Measurements from ENCODE around the gene ARRDC2.
"Not testable (repeated sequence)": the region's sequence is repeated elsewhere in the genome, so short reads cannot be mapped to it uniquely, and the experiment has no call there.

ARRDC2 gene

DNA sequence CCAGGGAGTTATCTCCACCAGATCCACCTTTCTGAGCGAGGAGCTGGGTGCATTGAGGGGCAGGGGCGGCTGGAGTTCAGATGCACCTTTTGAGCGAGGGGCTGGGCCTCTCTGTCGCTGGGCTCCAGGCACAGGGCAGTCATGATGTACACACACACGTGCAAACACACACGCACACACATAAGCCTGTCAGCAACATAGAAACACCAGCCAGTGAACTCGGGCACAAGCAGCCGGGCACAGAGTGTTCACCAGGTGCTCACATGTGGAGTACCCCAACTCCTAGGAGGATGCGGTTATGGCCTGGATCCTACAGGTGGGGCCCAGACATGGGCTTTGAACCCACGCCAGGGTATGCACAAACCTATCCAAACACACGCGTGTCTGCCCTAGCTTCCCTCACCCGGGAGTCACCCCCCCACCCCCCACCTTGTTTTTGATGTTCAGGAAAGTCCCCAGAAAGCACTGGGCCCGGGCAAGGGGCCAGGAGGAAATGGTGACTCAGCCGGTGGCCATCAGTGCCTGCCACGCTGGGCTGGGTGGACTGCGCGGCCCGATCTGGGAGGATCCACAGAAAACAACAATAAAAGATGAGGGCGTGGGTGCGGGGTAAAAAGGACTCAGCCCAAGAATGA, 13.3 kb downstream of the ARRDC2 start:
- H3K4me3 ChIP-seq (ENCODE audit: low read depth, low read length): peak overlapping the region; percentile 41
- TF ChIP-seq, protein P1, sequence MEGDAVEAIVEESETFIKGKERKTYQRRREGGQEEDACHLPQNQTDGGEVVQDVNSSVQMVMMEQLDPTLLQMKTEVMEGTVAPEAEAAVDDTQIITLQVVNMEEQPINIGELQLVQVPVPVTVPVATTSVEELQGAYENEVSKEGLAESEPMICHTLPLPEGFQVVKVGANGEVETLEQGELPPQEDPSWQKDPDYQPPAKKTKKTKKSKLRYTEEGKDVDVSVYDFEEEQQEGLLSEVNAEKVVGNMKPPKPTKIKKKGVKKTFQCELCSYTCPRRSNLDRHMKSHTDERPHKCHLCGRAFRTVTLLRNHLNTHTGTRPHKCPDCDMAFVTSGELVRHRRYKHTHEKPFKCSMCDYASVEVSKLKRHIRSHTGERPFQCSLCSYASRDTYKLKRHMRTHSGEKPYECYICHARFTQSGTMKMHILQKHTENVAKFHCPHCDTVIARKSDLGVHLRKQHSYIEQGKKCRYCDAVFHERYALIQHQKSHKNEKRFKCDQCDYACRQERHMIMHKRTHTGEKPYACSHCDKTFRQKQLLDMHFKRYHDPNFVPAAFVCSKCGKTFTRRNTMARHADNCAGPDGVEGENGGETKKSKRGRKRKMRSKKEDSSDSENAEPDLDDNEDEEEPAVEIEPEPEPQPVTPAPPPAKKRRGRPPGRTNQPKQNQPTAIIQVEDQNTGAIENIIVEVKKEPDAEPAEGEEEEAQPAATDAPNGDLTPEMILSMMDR (IDR thresholded peaks at IDR 0.05; ENCODE audit: borderline replicate concordance, insufficient read depth, low read depth, low read length): no peak

DNA sequence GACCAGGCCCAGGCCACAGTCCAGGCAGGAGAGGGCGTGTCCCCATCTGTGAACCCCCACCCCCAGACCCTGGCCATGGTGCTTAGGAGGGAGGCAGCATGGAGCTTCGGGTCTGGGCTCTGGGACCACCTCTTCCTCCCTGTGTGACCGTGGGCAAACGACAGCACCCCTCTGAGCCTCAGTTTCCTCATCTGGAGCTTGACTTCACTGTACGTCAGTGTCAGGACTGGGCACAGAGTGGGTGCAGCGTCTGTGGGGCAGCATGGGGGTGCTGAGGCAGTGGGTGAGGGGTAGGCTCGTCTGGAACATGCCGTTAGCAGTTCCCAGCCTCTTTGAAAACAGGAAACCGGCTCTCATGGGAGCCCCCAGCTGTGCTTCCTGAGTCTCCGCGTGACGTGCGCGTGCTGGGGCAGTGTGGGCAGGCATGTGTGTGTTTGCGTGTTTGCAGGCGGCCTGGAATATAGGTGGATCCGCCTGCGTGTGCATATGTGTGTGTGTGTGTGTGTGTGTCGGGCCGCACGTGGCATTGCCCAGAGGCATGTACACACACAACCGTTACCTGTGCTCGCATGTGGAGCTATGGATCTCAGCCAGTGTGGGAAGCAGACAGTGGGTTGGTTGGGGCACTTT, 15.8 kb downstream of the ARRDC2 start:
- peak overlapping the region; percentile 51 for H3K4me3 ChIP-seq (ENCODE audit: low read depth, low read length)
- TF ChIP-seq, protein P1 (IDR thresholded peaks at IDR 0.05; ENCODE audit: borderline replicate concordance, insufficient read depth, low read depth, low read length): 0 out of 2 replicates have a peak, but pooled peaks have one; percentile 0

DNA sequence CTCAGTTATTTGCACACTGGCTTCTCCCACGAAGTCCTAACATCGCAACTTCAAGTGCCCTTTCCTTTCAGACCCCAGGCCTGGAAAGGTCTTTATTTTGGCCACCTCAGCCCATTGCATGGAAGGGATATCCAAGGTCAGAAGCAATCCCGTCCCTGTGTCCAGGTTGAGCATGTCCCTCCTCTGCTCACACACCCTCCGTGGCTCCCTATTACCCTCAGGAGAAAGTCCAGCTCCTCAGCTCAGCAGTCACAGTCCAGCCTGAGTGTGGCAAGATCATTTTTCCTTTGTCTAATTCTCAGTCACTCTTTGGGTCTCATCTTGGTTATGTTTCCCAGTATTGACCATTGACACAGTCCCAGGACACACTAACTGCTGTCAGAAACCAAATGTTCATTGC, 19.2 kb downstream of the ARRDC2 start:
- TF ChIP-seq, protein P1 (IDR thresholded peaks at IDR 0.05; ENCODE audit: borderline replicate concordance, insufficient read depth, low read depth, low read length): no peak
- H3K4me3 ChIP-seq (ENCODE audit: low read depth, low read length): no peak overlapping the region

DNA sequence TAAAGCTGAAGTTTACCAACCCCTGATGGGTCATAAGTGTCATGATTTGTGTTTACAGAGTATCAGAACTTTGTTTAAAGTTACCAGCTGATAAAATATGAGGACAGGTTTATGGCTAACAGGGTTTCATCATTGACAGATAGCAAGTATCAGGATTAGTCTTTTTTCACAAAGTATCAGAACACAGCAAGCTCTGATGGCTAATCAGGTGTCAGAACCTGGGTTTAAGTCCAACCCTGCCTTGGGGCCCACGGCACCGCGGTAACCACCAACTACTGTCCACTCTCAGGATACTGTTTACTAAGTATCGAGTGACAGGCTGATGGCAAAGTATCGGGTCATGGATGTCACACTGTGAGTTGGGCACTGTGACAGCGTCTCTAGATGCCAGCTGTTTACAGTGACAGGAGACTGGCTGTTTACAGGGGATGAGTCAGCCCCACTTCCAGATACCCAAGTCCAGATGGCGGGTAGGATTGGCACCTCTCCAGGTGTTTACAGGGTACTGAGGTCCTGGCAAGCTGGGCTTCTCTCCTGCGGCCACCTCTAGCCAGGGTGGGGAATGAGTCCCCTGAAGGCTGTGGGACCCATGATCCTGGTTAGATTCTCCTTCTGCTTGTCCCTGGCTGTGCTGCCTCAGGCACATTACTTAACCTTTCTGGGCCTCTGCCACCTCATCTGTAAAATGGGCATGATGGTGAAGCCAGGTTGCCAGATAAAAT, 21.8 kb downstream of the ARRDC2 start:
- TF ChIP-seq, protein P1 (IDR thresholded peaks at IDR 0.05; ENCODE audit: borderline replicate concordance, insufficient read depth, low read depth, low read length): no peak
- H3K4me3 ChIP-seq (ENCODE audit: low read depth, low read length): no peak overlapping the region

DNA sequence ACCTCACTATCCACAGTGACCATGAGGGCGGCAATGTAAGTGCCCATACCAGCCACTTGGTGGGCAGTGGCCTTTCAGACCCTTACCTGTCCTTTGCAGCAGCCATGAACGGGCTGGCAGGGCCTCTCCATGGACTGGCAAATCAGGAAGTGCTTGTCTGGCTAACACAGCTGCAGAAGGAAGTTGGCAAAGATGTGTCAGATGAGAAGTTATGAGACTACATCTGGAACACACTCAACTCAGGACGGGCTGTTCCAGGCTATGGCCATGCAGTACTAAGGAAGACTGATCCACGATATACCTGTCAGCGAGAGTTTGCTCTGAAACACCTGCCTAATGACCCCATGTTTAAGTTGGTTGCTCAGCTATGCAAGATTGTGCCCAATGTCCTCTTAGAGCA, 23.4 kb downstream of the ARRDC2 start:
- H3K4me3 ChIP-seq (ENCODE audit: low read depth, low read length): not testable (repeated sequence)

DNA sequence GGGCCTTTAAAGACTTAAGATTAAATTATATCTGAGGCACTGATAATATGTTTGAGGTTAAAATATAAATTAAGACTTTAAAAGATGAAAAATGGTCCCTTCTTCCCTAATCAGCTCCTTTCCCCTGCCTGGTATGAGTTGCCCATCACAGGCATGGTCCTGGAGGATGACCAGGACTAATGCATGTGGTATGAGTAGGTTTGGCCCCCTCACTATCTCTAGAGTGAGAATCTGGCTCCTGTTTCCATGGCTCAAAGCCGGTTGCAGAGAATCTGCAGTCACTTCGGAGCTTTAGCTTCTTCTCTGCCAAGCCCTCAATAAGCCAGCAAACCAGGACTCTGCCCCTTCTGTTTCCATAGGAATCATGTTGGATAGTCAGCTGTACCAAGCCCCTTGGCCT, 24.1 kb downstream of the ARRDC2 start:
- H3K4me3 ChIP-seq (ENCODE audit: low read depth, low read length): not testable (repeated sequence)

DNA sequence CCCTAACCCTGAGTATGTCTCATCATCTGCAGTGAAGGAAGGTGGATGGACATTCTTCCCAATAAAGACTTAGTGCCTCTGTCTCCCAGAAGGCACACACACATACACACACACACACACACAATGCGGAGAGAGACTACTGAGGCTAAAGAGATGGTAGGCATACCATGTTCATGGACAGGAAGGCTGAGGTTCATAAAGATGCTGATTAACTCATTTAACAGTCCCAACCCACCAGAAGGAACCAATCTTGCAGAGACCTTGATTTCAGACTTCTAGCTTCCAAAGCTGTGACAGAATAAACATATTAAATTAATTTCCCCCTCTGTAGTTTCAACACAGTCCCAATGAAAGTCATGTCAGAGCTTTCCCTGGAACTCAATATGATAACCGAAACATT, 33.1 kb downstream of the ARRDC2 start:
- TF ChIP-seq, protein P1 (IDR thresholded peaks at IDR 0.05; ENCODE audit: borderline replicate concordance, insufficient read depth, low read depth, low read length): no peak
- no peak overlapping the region for H3K4me3 ChIP-seq (ENCODE audit: low read depth, low read length)

DNA sequence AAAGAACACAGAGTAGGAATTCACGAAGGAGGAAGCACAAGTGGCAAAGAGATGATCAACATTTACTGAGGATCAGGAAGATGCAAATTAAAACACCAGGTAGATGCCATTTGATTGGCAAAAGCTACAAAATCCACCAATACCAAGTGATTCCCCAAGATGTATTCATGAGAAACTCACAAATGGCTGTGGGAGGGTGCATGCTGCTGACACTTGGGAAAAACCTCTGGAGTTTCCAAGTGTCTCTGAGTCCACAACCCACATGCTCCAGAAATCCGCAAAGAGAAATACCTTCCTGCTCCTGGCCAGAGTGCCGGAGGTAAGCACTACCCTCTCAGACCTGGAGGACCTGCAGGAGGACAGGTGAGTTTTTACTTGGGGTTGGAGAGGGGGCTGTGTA, 35.7 kb downstream of the ARRDC2 start:
- no peak overlapping the region for H3K4me3 ChIP-seq (ENCODE audit: low read depth, low read length)
- TF ChIP-seq, protein P1 (IDR thresholded peaks at IDR 0.05; ENCODE audit: borderline replicate concordance, insufficient read depth, low read depth, low read length): no peak

Data from GM12875 (cell line).